HCT116 (cell line): ENCODE measurements around the gene VANGL2. TPM values are rescaled to one million over a fixed set of nuclear protein-coding genes. Genes with fewer than 3 reads are reported as not detected.

ENCODE experiments used
- ATAC-seq: fragments of 200-7000 bp; cut with Tn5 transposase; 2 replicates; pipeline ENCODE4 v1.9.1; 2020; ENCODE audit warnings: mild to moderate bottlenecking, moderate library complexity
- BruUV-seq: library from RNA; stranded (reverse); fragments of 400-500 nt; replicated peaks from 2 replicates; lab custom pipeline; 2021; lab: Mats Ljungman, UMichigan
- CTCF ChIA-PET: fragments of 300-600 bp; sonication (Branson Sonifier 250); formaldehyde crosslinking; loops from one replicate; lab custom pipeline; 2021; ENCODE audit warnings: antibody characterized with exemption; lab: Charles Lee
- POLR2A ChIA-PET: fragments of 300-600, 350-600 bp; sonication (Branson Sonifier 250); formaldehyde crosslinking; loops from one replicate; lab custom pipeline; 2021; ENCODE audit warnings: antibody characterized with exemption; lab: Charles Lee
- RAD21 ChIA-PET, 2 experiments: fragments of 300-600 bp; sonication (Branson Sonifier 250); formaldehyde crosslinking; loops; one replicate each; lab custom pipeline; 2023; ENCODE audit warnings: low total read pairs in 2 of 2; ENCODE audit not compliant: uncharacterized antibody in 2 of 2, unreplicated experiment in 2 of 2, low non-redundant PET in 1 of 2; lab: Charles Lee
- DNase-seq: peaks from one replicate; pipeline ENCODE4 v3.0.0-alpha.2; 2010; ENCODE audit warnings: low read depth, low spot score
- H2AFZ ChIP-seq: fragments of 200-600 bp; shearing (Covaris generic), sonication (generic); 2 replicates; pipeline ENCODE4 v1.6.1; 2017; ENCODE audit warnings: low read depth, mixed run types, mixed read lengths, antibody characterized with exemption, low read length; ENCODE audit not compliant: poor library complexity, severe bottlenecking
- H3K27ac ChIP-seq: 2 replicates; pipeline ENCODE4 v1.5.1; 2012; ENCODE audit warnings: low read depth, low read length
- H3K27me3 ChIP-seq: fragments of 200-600 bp; sonication (generic); 2 replicates; pipeline ENCODE4 v1.6.1; 2016; ENCODE audit warnings: mixed run types, low read length, mixed read lengths; ENCODE audit not compliant: insufficient read depth
- H3K36me3 ChIP-seq, 2 experiments: fragments of 200-500 bp in 1 of 2; fragments of 200-600 bp in 1 of 2; sonication (Bioruptor generic) in 1 of 2; sonication (generic) in 1 of 2; 2 replicates each; pipeline versions ENCODE4 v1.5.1 to v1.6.1; 2014 to 2016; ENCODE audit warnings: low read length in 2 of 2, inconsistent platforms in 1 of 2, mixed read lengths in 1 of 2, mixed run types in 1 of 2; ENCODE audit not compliant: insufficient read depth in 2 of 2, control insufficient read depth in 1 of 2
- H3K4me1 ChIP-seq, 2 experiments: fragments of 200-600 bp in 1 of 2; sonication (generic) in 1 of 2; 2 replicates each; pipeline versions ENCODE4 v1.5.1 to v1.6.1; 2012 to 2017; ENCODE audit warnings: low read length in 2 of 2, inconsistent platforms in 1 of 2, mild to moderate bottlenecking in 1 of 2, mixed read lengths in 1 of 2, mixed run types in 1 of 2, moderate library complexity in 1 of 2; ENCODE audit not compliant: insufficient read depth in 2 of 2, control insufficient read depth in 1 of 2
- H3K4me2 ChIP-seq: fragments of 200-600 bp; sonication (generic); 2 replicates; pipeline ENCODE4 v1.6.1; 2017; ENCODE audit warnings: mixed run types, low read length, mixed read lengths
- H3K4me3 ChIP-seq, 2 experiments: fragments of 200-600 bp in 1 of 2; sonication (generic) in 1 of 2; replicated peaks in 1 of 2; 2 replicates each; pipeline ENCODE4 v1.5.1; 2011 to 2016; ENCODE audit warnings: low read length in 2 of 2, control low read depth in 1 of 2, low read depth in 1 of 2, mild to moderate bottlenecking in 1 of 2, mixed read lengths in 1 of 2, mixed run types in 1 of 2
- H3K79me2 ChIP-seq: fragments of 200-600 bp; sonication (generic); 2 replicates; pipeline ENCODE4 v1.6.1; 2017; ENCODE audit warnings: mild to moderate bottlenecking, mixed run types, low read length, moderate library complexity, mixed read lengths; ENCODE audit not compliant: insufficient read depth
- H3K9ac ChIP-seq: fragments of 200-600 bp; sonication (generic); 2 replicates; pipeline ENCODE4 v1.6.1; 2016; ENCODE audit warnings: low read length, mixed read lengths
- H3K9me2 ChIP-seq: fragments of 200-600 bp; sonication (generic), shearing (Covaris generic); 2 replicates; pipeline ENCODE4 v1.6.1; 2017; ENCODE audit warnings: mixed run types, mild to moderate bottlenecking, moderate library complexity; ENCODE audit not compliant: insufficient read depth
- H3K9me3 ChIP-seq, 2 experiments: fragments of 200-500 bp in 1 of 2; fragments of 200-600 bp in 1 of 2; sonication (Bioruptor generic) in 1 of 2; sonication (generic) in 1 of 2; 2 replicates each; pipeline ENCODE4 v1.6.1; 2014 to 2017; ENCODE audit warnings: low read length in 2 of 2, mixed read lengths in 2 of 2, inconsistent platforms in 1 of 2, low read depth in 1 of 2, mild to moderate bottlenecking in 1 of 2, mixed run types in 1 of 2, moderate library complexity in 1 of 2; ENCODE audit not compliant: control insufficient read depth in 1 of 2, insufficient read depth in 1 of 2
- H4K20me1 ChIP-seq: fragments of 200-600 bp; sonication (generic), shearing (Covaris generic); 2 replicates; pipeline ENCODE4 v1.6.1; 2017; ENCODE audit warnings: mixed run types, mild to moderate bottlenecking, moderate library complexity; ENCODE audit not compliant: insufficient read depth
- CBX3 ChIP-seq: IDR thresholded peaks from 2 replicates; pipeline ENCODE4 v1.6.1; 2012; ENCODE audit warnings: low read depth
- CTCF ChIP-seq, 3 experiments: fragments of 200-600 bp in 1 of 3; sonication (generic) in 1 of 3; IDR thresholded peaks in 2 of 3; conservative IDR thresholded peaks in 1 of 3; 2 replicates each; pipeline ENCODE4 v1.5.1; 2012 to 2017; ENCODE audit warnings: low read depth in 2 of 3, low read length in 2 of 3, antibody characterized with exemption in 1 of 3, borderline replicate concordance in 1 of 3, control low read depth in 1 of 3, mild to moderate bottlenecking in 1 of 3, mixed read lengths in 1 of 3, mixed run types in 1 of 3, moderate library complexity in 1 of 3; ENCODE audit not compliant: insufficient read depth in 1 of 3
- EZH2 ChIP-seq: fragments of 200-600 bp; sonication (generic); IDR thresholded peaks from 2 replicates; pipeline ENCODE4 v1.6.1; 2017; ENCODE audit warnings: antibody characterized with exemption, mixed run types
- EZH2phosphoT487 ChIP-seq: fragments of 200-600 bp; IDR thresholded peaks from 2 replicates; pipeline ENCODE4 v1.6.1; 2018; ENCODE audit warnings: antibody characterized with exemption, borderline replicate concordance
- JUND ChIP-seq: IDR thresholded peaks from 2 replicates; pipeline ENCODE4 v1.6.1; 2012
- POLR2A ChIP-seq: IDR thresholded peaks from 2 replicates; pipeline ENCODE4 v1.7.0; 2011; ENCODE audit warnings: borderline replicate concordance; ENCODE audit not compliant: insufficient read depth, insufficient read length; ENCODE audit errors: extremely low read depth
- POLR2AphosphoS5 ChIP-seq: IDR thresholded peaks from 2 replicates; pipeline ENCODE4 v1.6.1; 2011; ENCODE audit warnings: mild to moderate bottlenecking, low read depth, low read length, moderate library complexity
- SIN3A ChIP-seq: IDR thresholded peaks from 2 replicates; pipeline ENCODE4 v1.6.1; 2012; ENCODE audit warnings: low read depth
- SRF ChIP-seq: IDR thresholded peaks from 2 replicates; pipeline ENCODE4 v1.6.1; 2012; ENCODE audit warnings: low read depth
- TCF7L2 ChIP-seq: IDR thresholded peaks from 2 replicates; pipeline ENCODE4 v1.7.0; 2011; ENCODE audit warnings: borderline replicate concordance, inconsistent platforms; ENCODE audit not compliant: insufficient read depth, insufficient read length; ENCODE audit errors: extremely low read depth
- ZFX ChIP-seq: fragments of 450-650 bp; IDR thresholded peaks from 2 replicates; pipeline ENCODE4 v1.6.1; 2017
- ZNF274 ChIP-seq: fragments of 200-500 bp; sonication (Bioruptor generic); IDR thresholded peaks from 2 replicates; pipeline ENCODE4 v1.6.1; 2014; ENCODE audit warnings: mild to moderate bottlenecking, low read depth, low read length, inconsistent platforms
- intact Hi-C: fragments of 100-400 bp; cut with micrococcal nuclease; formaldehyde crosslinking; loops from 2 replicates; pipeline ENCODE4 v1.10.0; 2022
- total RNA-seq: library from RNA; stranded (reverse); gene quantifications from one replicate; pipeline ENCODE4 v1.2.1, GENCODE V29; 2021; ENCODE audit not compliant: unreplicated experiment
- TF ChIP-seq, protein P1 (sequence below): IDR thresholded peaks from 2 replicates; pipeline ENCODE4 v1.6.1; 2012
- TF ChIP-seq, protein P2 (sequence below): IDR thresholded peaks from 2 replicates; pipeline ENCODE4 v1.6.1; 2012

The VANGL2 gene
- total RNA-seq, 1 experiment from 2014 or later: 1.1 TPM

DNA sequence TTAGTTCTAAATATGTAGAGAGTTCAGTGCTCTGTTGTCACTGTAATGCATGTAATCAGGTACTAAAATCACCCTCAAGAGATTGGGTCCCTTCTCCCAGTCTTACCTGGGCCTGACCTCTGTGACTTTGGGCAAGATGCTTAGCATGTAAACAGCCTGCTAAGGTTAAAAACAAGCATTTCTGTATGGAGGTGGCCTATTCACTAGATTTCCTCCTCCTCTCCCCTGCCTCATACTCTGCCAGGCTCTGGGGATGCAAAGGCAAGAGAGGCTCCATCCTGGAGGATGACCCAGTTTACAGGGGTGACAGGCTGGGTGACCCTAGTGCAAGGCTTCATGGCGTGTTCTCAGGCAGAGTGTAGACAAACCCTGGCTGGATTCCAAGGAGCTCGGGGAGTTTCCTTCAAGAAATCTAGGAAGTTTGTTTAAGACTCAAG lies 28.8 kb downstream of the VANGL2 start:
- ChIA-PET POLR2A (interaction anchor here (1.0 kb wide), 1 partner anchor 246 kb away, joined by 3 read pairs; no protein-coding TSS in a partner anchor), CTCF (interaction anchor here (1.0 to 2.0 kb wide), 7 partner anchors 13 to 525 kb away, joined by 3 to 19 read pairs (median 5); partner anchors contain the start of gene ITLN2)
- ATAC-seq: peak; percentile 41; the same call in 1 of the 2 replicates

GRCh38 chr1:160429702-160430535 lies 29.6 kb downstream of the VANGL2 start:
- Histone ChIP-seq H3K4me2 (no peak overlapping the region), H3K36me3 (no peaks in the 10 kb centered on the region), H3K27me3 (no peaks in the 10 kb centered on the region), H4K20me1 (no peaks in the 10 kb centered on the region), H3K9me2 (no peaks in the 10 kb centered on the region), H2AFZ (no peak overlapping the region), H3K9ac (no peak overlapping the region), H3K9me3 (no peaks in the 10 kb centered on the region), H3K79me2 (no peaks in the 10 kb centered on the region), H3K4me3 (no peak overlapping the region), H3K27ac (no peak overlapping the region), H3K4me1 (peaks cover 0 to 4% of the 10 kb centered on the region in 2 experiments; a peak in 1 of 4 replicates)
- POLR2A ChIA-PET: no interaction called here
- intact Hi-C loops: loop anchor here (5.0 kb wide), 3 partner anchors 252 to 522 kb away; partner anchors contain the start of gene ITLN2
- no TSS peak for BruUV-seq
- RAD21 ChIA-PET: interaction anchor here in 1 of 2 experiments (2.0 kb wide), 1 partner anchor 177 kb away, joined by 5 read pairs; no protein-coding TSS in a partner anchor
- CTCF ChIA-PET: interaction anchor here (0.7 to 2.0 kb wide), 2 partner anchors 177 to 251 kb away, joined by 3 to 17 read pairs; no protein-coding TSS in a partner anchor
- DNase-seq (no peak), ATAC-seq (no peak)
- TF ChIP-seq CBX3 (no peak), JUND (no peak), CTCF (IDR thresholded peaks at IDR 0.05 in 2 of 3, conservative IDR thresholded peaks at IDR 0.05 in 1 of 3; ENCODE audit: borderline replicate concordance in 1 of 3, insufficient read depth in 1 of 3, low read depth in 2 of 3, low read length in 2 of 3) (no peak), POLR2A (no peak), EZH2 (no peak), ZFX (no peak), TCF7L2 (no peak), SRF (no peak), POLR2AphosphoS5 (no peak), SIN3A (no peak), ZNF274 (no peak)
- TF ChIP-seq, protein P1, sequence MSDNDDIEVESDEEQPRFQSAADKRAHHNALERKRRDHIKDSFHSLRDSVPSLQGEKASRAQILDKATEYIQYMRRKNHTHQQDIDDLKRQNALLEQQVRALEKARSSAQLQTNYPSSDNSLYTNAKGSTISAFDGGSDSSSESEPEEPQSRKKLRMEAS: no peak
- TF ChIP-seq, protein P2, sequence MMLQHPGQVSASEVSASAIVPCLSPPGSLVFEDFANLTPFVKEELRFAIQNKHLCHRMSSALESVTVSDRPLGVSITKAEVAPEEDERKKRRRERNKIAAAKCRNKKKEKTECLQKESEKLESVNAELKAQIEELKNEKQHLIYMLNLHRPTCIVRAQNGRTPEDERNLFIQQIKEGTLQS: no peak

More for the DNA sequence above, 28.8 kb downstream of the VANGL2 start:
- Histone ChIP-seq H3K4me2 (no peak overlapping the region), H3K79me2 (no peaks in the 10 kb centered on the region), H4K20me1 (no peaks in the 10 kb centered on the region), H3K9me2 (no peaks in the 10 kb centered on the region), H3K9ac (no peak overlapping the region), H2AFZ (no peak overlapping the region), H3K9me3 (no peaks in the 10 kb centered on the region), H3K4me3 (no peak overlapping the region), H3K27me3 (no peaks in the 10 kb centered on the region), H3K27ac (no peak overlapping the region), H3K4me1 (peaks cover 0 to 4% of the 10 kb centered on the region in 2 experiments; a peak in 1 of 4 replicates)
- no TSS peak for BruUV-seq
- no peak for DNase-seq
- intact Hi-C loops: loop anchor here (5.0 kb wide), 3 partner anchors 253 to 523 kb away; partner anchors contain the start of gene ITLN2
- RAD21 ChIA-PET: interaction anchor here in 1 of 2 experiments (2.0 kb wide), 1 partner anchor 178 kb away, joined by 5 read pairs; no protein-coding TSS in a partner anchor
- TF ChIP-seq SRF (no peak), EZH2phosphoT487 (no peak), ZFX (no peak), CBX3 (no peak), ZNF274 (no peak)
- TF ChIP-seq, protein P1: no peak
- TF ChIP-seq, all 23 proteins: peak for 0
- no peaks in the 10 kb centered on the region for H3K36me3 ChIP-seq
